Tibial nerve (tissue), 4 donors: ENCODE results near the gene LAIR1. TPM values are rescaled to one million over a fixed set of nuclear protein-coding genes. Genes with fewer than 3 reads are reported as not detected.

Experiments used
- DNase-seq, 2 donors: peaks; one replicate each; pipeline ENCODE4 v3.0.0-alpha.2; 2019; ENCODE audit warnings: low spot score in 2 of 2
- H3K27ac ChIP-seq, 4 donors: fragments of 200-600 bp; sonication (generic) in 3 of 4; one replicate each; pipeline ENCODE4 v1.5.1; 2017 to 2019; ENCODE audit warnings: mild to moderate bottlenecking in 1 of 4
- H3K27me3 ChIP-seq, 2 donors: fragments of 200-600 bp; sonication (generic) in 1 of 2; one replicate each; pipeline versions ENCODE4 v1.5.1 to v1.6.0; 2017 to 2019
- H3K36me3 ChIP-seq, 3 donors: fragments of 200-600 bp; sonication (generic); one replicate each; pipeline ENCODE4 v1.5.1; 2018 to 2019
- H3K4me1 ChIP-seq, 4 donors: fragments of 200-600 bp; sonication (generic) in 3 of 4; one replicate each; pipeline ENCODE4 v1.5.1; 2017 to 2019
- H3K4me3 ChIP-seq, 4 donors: fragments of 200-600 bp; sonication (generic) in 3 of 4; one replicate each; pipeline ENCODE4 v1.5.1; 2017 to 2019; ENCODE audit warnings: mild to moderate bottlenecking in 1 of 4, moderate library complexity in 1 of 4
- H3K9me3 ChIP-seq, 4 donors: fragments of 200-600 bp; sonication (generic) in 3 of 4; one replicate each; pipeline ENCODE4 v1.5.1; 2017 to 2019
- CTCF ChIP-seq, 5 experiments: fragments of 200-600 bp in 3 of 5; fragments of 450-650 bp in 2 of 5; sonication (generic) in 3 of 5; IDR thresholded peaks; one replicate each; pipeline ENCODE4 v1.5.1; 2016 to 2019; ENCODE audit warnings: antibody characterized with exemption in 5 of 5, mild to moderate bottlenecking in 3 of 5, moderate library complexity in 2 of 5
- EP300 ChIP-seq, 2 donors: sonication (generic); formaldehyde crosslinking; IDR thresholded peaks; one replicate each; pipeline ENCODE4 v1.6.1; 2017; ENCODE audit warnings: antibody characterized with exemption in 2 of 2, mild to moderate bottlenecking in 1 of 2
- POLR2A ChIP-seq, 2 donors: fragments of 450-650 bp; IDR thresholded peaks; one replicate each; pipeline ENCODE4 v1.6.1; 2017; ENCODE audit warnings: antibody characterized with exemption in 2 of 2, mild to moderate bottlenecking in 2 of 2, moderate library complexity in 2 of 2
- WGBS, 2 donors: methylation state at CpG; one replicate each; pipeline ENCODE4 v1.1.5; 2018; 5-methylcytosine and 5-hydroxymethylcytosine counted together
- total RNA-seq, 4 donors: library from RNA; depleted of rRNA; stranded (reverse); fragments of >200 nt; gene quantifications; one replicate each; pipeline ENCODE4 v1.1.0, GENCODE V29; 2016

Gene LAIR1
- total RNA-seq, 4 donors from 2014 or later, result 15.5 to 59.1 (median 31.1) TPM

GRCh38 chr19:54307389-54308020, 57.2 kb downstream of the LAIR1 start:
- WGBS, 2 donors, result 79 to 82% methylated on average over 4 to 5 of the region's 5 CpGs
- DNase-seq, result no peak
- Histone ChIP-seq H3K9me3 (no peaks in the 10 kb centered on the region), H3K36me3 (no peaks in the 10 kb centered on the region), H3K27ac (no peak overlapping the region), H3K27me3 (no peaks in the 10 kb centered on the region), H3K4me3 (no peak overlapping the region), H3K4me1 (no peaks in the 10 kb centered on the region)
- no peak for TF ChIP-seq CTCF (IDR thresholded peaks at IDR 0.05)
- no peak for TF ChIP-seq POLR2A (IDR thresholded peaks at IDR 0.05)
- TF ChIP-seq EP300 (IDR thresholded peaks at IDR 0.05), result no peak

DNA sequence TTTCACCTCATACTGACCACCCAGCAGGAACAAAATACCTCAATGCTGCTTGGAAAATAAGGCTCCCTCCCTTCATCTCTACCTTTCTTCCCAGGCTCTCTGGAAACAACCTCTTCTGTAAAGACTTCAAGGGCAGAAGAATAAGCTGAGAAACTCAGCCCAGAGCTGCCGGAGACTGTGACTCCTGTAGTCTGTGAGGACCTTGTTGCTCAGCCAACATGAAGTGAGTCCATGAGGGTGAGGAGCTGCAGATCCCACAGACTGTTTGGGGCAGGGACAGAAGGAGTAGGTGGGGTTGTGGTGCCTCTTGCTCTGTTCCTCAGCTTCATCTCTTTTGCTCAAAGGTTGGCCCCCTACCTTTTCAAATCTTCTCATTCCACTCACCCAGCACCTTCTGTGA, 59.6 kb downstream of the LAIR1 start:
- Histone ChIP-seq H3K27me3 (no peaks in the 10 kb centered on the region), H3K9me3 (no peaks in the 10 kb centered on the region), H3K4me3 (no peak overlapping the region), H3K36me3 (no peaks in the 10 kb centered on the region), H3K4me1 (no peaks in the 10 kb centered on the region), H3K27ac (no peak overlapping the region)
- no peak for TF ChIP-seq CTCF (IDR thresholded peaks at IDR 0.05)
- no peak for TF ChIP-seq POLR2A (IDR thresholded peaks at IDR 0.05)
- no peak for TF ChIP-seq EP300 (IDR thresholded peaks at IDR 0.05)
- no peak for DNase-seq
- WGBS, 2 donors, result 75 to 86% methylated on average over 1 of the region's 1 CpG

GRCh38 chr19:54302257-54302656, 62.5 kb downstream of the LAIR1 start:
- 67 to 71% methylated on average over 4 of the region's 4 CpGs for WGBS, 2 donors
- Histone ChIP-seq H3K4me1 (no peaks in the 10 kb centered on the region), H3K4me3 (no peak overlapping the region), H3K27ac (no peak overlapping the region), H3K9me3 (no peaks in the 10 kb centered on the region), H3K27me3 (no peaks in the 10 kb centered on the region), H3K36me3 (no peaks in the 10 kb centered on the region)
- TF ChIP-seq EP300 (IDR thresholded peaks at IDR 0.05) (peak in 1 of 2 donors; percentile 38), POLR2A (IDR thresholded peaks at IDR 0.05) (no peak), CTCF (IDR thresholded peaks at IDR 0.05) (no peak)
- no peak for DNase-seq

Other genes with a start within 250 kb of the LAIR1 start
- gene TFPT, start 249.3 kb downstream of the LAIR1 start, total RNA-seq, result 10 to 100 TPM in 3 of 4 donors, 1 to 10 TPM in 1; 9.6 to 19.0 (median 13.5) TPM
- gene PRPF31, start 249.2 kb downstream of the LAIR1 start, total RNA-seq, result 10 to 100 TPM; 37.7 to 67.5 (median 42.9) TPM
- 10 to 100 TPM; 21.6 to 30.3 (median 24.8) TPM for gene CNOT3, start 227.2 kb downstream of the LAIR1 start, total RNA-seq
- gene LENG1, start 205.2 kb downstream of the LAIR1 start, total RNA-seq, result 10 to 100 TPM in 2 of 4 donors, 1 to 10 TPM in 2; 7.4 to 12.9 (median 10.4) TPM
- 1 to 10 TPM in 2 of 4 donors, under 1 TPM in 1, not detected in 1; 0.22 to 8.8 (median 4.4) TPM for gene TMC4, start 191.8 kb downstream of the LAIR1 start, total RNA-seq
- gene MBOAT7, start 175.4 kb downstream of the LAIR1 start, total RNA-seq, result 10 to 100 TPM; 45.0 to 94.5 (median 50.2) TPM
- 10 to 100 TPM; 37.3 to 70.8 (median 49.6) TPM for gene TSEN34, start 173.6 kb downstream of the LAIR1 start, total RNA-seq
- gene RPS9, start 164.1 kb downstream of the LAIR1 start, total RNA-seq, result 1,000 to 10,000 TPM; 1,361 to 2,045 (median 1,633) TPM
- gene LILRB3, start 141.9 kb downstream of the LAIR1 start, total RNA-seq, result 10 to 100 TPM in 2 of 4 donors, 1 to 10 TPM in 2; 4.4 to 98.1 (median 16.5) TPM
- gene LILRA6, start 122.1 kb downstream of the LAIR1 start, total RNA-seq, result 10 to 100 TPM in 1 of 4 donors, 1 to 10 TPM in 1, under 1 TPM in 2; 0.22 to 10.2 (median 0.90) TPM
- 10 to 100 TPM in 3 of 4 donors, 1 to 10 TPM in 1; 8.3 to 49.5 (median 17.0) TPM for gene LILRB5, start 107.7 kb downstream of the LAIR1 start, total RNA-seq
- gene LILRB2, start 83.8 kb downstream of the LAIR1 start, total RNA-seq, result 1 to 10 TPM; 1.6 to 8.4 (median 4.4) TPM
- gene LILRA5, start 51.8 kb downstream of the LAIR1 start, total RNA-seq, result 1 to 10 TPM in 2 of 4 donors, under 1 TPM in 1, not detected in 1; 0.42 to 3.9 (median 1.4) TPM
- gene LILRA4, start 25.8 kb downstream of the LAIR1 start, total RNA-seq, result not detected
- 10 to 100 TPM; 21.0 to 50.0 (median 34.9) TPM for gene TTYH1, start 50.5 kb upstream of the LAIR1 start, total RNA-seq
- gene LENG8, start 84.3 kb upstream of the LAIR1 start, total RNA-seq, result 100 to 1,000 TPM; 189 to 389 (median 285) TPM
- 10 to 100 TPM in 1 of 4 donors, 1 to 10 TPM in 3; 5.9 to 10.3 (median 9.4) TPM for gene LENG9, start 98.8 kb upstream of the LAIR1 start, total RNA-seq
- gene CDC42EP5, start 108.4 kb upstream of the LAIR1 start, total RNA-seq, result 10 to 100 TPM; 38.9 to 62.2 (median 50.2) TPM
- gene LAIR2, start 137.9 kb upstream of the LAIR1 start, total RNA-seq, result not detected
- gene LILRA2, start 208.9 kb upstream of the LAIR1 start, total RNA-seq, result 1 to 10 TPM; 1.7 to 5.4 (median 4.3) TPM
- gene LILRA1, start 228.7 kb upstream of the LAIR1 start, total RNA-seq, result 1 to 10 TPM in 3 of 4 donors, under 1 TPM in 1; 0.39 to 3.5 (median 1.2) TPM